ENCODE data around the gene INO80D. TPM values are rescaled to one million over a fixed set of nuclear protein-coding genes. Genes with fewer than 3 reads are reported as not detected.

Gene INO80D
- total and polyA plus RNA-seq, 7 donors = 1.7 to 17.7 (median 15.4) TPM

DNA sequence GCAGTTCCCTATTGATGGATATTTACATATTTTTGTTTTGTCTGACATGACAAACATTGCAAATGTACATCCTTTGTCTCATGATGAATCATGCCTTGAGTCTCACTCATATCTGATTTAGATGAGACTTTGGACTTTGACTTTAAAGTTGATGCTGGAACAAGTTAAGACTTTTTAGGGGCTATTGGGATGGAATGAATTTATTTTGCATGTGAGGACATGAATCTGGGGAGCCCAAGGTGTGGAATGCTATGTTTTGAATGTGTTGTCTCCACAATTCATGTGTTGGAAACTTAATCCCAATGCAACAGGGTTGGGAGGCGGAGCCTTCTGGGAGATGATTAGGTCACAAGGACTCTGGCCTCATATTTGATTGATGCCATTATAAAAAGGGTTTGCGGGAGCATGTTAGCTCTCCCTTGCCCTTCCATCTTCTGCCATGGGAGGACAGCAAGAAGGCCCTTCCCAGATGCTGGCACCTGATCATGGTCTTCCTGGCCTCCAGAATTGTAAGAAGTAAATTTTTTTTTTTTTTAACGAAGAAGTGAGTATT, 29.1 kb upstream of the INO80D start:
- no peak overlapping the region for H3K27ac ChIP-seq
- ATAC-seq = no peak
- DNase-seq = no peak
- peaks cover 5 to 69% of the 10 kb centered on the region in 2 donors for H3K36me3 ChIP-seq (ENCODE audit: insufficient read depth in 1 of 2, low read depth in 1 of 2)
- no peak overlapping the region for H3K4me3 ChIP-seq
- WGBS, 3 donors = 99% methylated on average over 3 of the region's 3 CpGs
- no peaks in the 10 kb centered on the region for H3K9me3 ChIP-seq
- no peak for TF ChIP-seq CTCF (IDR thresholded peaks at IDR 0.05)
- intact Hi-C loops (cut with DNase I) = no loop called here
- H3K27me3 ChIP-seq (ENCODE audit: insufficient read depth in 3 of 3, low read length in 2 of 3) = no peaks in the 10 kb centered on the region
- no peaks in the 10 kb centered on the region for H3K4me1 ChIP-seq

DNA sequence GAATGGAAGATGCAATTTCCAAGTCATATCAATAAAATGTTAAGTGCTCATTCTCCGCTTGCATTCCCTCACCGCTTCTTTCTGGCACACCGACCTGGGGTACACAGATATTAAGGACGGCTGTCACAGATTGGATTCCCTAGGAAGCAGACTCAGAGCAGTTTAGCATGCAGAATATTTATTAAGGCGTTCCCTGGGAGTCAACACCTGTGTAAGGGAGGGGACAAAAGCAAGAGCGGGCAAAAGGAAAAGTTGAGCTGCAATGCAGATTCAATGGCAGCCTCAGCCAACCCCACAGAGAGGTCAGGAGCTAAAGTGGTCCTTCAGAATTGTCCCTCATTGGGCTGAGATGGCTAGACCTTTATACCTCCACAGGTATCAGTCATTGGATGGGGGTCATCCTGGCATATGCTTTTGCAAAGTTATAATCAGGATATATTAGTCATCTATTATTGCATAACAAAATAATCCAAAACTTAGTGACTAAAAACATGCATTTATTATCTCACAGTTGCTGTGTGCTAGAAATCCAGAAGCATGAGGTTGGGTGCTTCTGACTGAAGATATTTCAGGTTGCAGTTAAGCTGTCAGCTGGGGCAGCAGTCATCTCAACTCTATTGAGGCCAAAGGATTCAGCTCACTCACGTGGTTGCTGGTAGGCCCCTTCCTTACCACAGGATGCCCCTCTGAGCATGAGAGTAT, 27.0 kb upstream of the INO80D start:
- WGBS, 3 donors = 87 to 93% (median 92%) methylated on average over 7 of the region's 7 CpGs
- intact Hi-C loops (cut with DNase I) = no loop called here
- no peak for ATAC-seq

GRCh38 chr2:206112108-206112507, 26.1 kb upstream of the INO80D start:
- TF ChIP-seq CTCF (IDR thresholded peaks at IDR 0.05) = no peak
- Histone ChIP-seq H3K4me1 (no peaks in the 10 kb centered on the region), H3K9me3 (no peaks in the 10 kb centered on the region), H3K27me3 (ENCODE audit: insufficient read depth in 3 of 3, low read length in 2 of 3) (no peaks in the 10 kb centered on the region), H3K27ac (no peak overlapping the region), H3K4me3 (no peak overlapping the region), H3K36me3 (ENCODE audit: insufficient read depth in 1 of 2, low read depth in 1 of 2) (peaks cover 0 to 51% of the 10 kb centered on the region in 2 donors)
- DNase-seq = no peak
- intact Hi-C loops (cut with DNase I) = no loop called here
- ATAC-seq = no peak
- WGBS, 3 donors = 85 to 95% (median 85%) methylated on average over 3 of the region's 3 CpGs

More for the DNA sequence above, 27.0 kb upstream of the INO80D start:
- Histone ChIP-seq H3K36me3 (ENCODE audit: insufficient read depth in 1 of 2, low read depth in 1 of 2) (peaks cover 0 to 57% of the 10 kb centered on the region in 2 donors), H3K4me3 (no peak overlapping the region), H3K27ac (no peak overlapping the region), H3K9me3 (no peaks in the 10 kb centered on the region), H3K27me3 (ENCODE audit: insufficient read depth in 3 of 3, low read length in 2 of 3) (no peaks in the 10 kb centered on the region), H3K4me1 (no peaks in the 10 kb centered on the region)
- no peak for DNase-seq
- TF ChIP-seq CTCF (IDR thresholded peaks at IDR 0.05) = no peak

GRCh38 chr2:206108713-206109112, 22.7 kb upstream of the INO80D start:
- no peak for TF ChIP-seq CTCF (IDR thresholded peaks at IDR 0.05)
- intact Hi-C loops (cut with DNase I) = no loop called here
- Histone ChIP-seq H3K4me1 (no peaks in the 10 kb centered on the region), H3K4me3 (no peak overlapping the region), H3K27ac (no peak overlapping the region), H3K27me3 (ENCODE audit: insufficient read depth in 3 of 3, low read length in 2 of 3) (no peaks in the 10 kb centered on the region), H3K36me3 (ENCODE audit: insufficient read depth in 1 of 2, low read depth in 1 of 2) (peaks cover 0 to 40% of the 10 kb centered on the region in 2 donors), H3K9me3 (no peaks in the 10 kb centered on the region)
- DNase-seq (no peak), ATAC-seq (no peak)
- WGBS, 3 donors = 75 to 82% (median 80%) methylated on average over 7 of the region's 7 CpGs
